ENCODE data around the gene NGF. TPM values are rescaled to one million over a fixed set of nuclear protein-coding genes. Genes with fewer than 3 reads are reported as not detected.

Gene NGF
- total RNA-seq, 4 donors from 2014 or later, result 4.5 TPM; not detected in 3

- no peak for DNase-seq
- H3K27ac ChIP-seq, result peak overlapping the region in 1 of 4 donors; percentile 3
- H3K4me1 ChIP-seq, result no peaks in the 10 kb centered on the region
- H3K9me3 ChIP-seq, result no peaks in the 10 kb centered on the region
- TF ChIP-seq POLR2AphosphoS5 (IDR thresholded peaks at IDR 0.05) (no peak), EP300 (IDR thresholded peaks at IDR 0.05; ENCODE audit: low read depth) (no peak), CTCF (IDR thresholded peaks at IDR 0.05) (no peak), POLR2A (IDR thresholded peaks at IDR 0.05) (no peak)
- WGBS, 2 donors (ENCODE audit: low coverage in 1 of 2), result 73 to 74% methylated on average over 5 of the region's 5 CpGs
- H3K4me3 ChIP-seq, result no peak overlapping the region
- H3K36me3 ChIP-seq, result no peaks in the 10 kb centered on the region
- no peaks in the 10 kb centered on the region for H3K27me3 ChIP-seq
- in situ Hi-C loops (cut with MboI; ENCODE audit: low pct_ligation_motif_present in 1 of 4, low pct_unique_long_range_greater_than_20kb in 1 of 4, low sequenced_read_pairs in 3 of 4), result no loop called here
- intact Hi-C loops (cut with DNase I; ENCODE audit: low total_unique reads), result no loop called here
Measured at GRCh38 chr1:115237507-115237906, 100.5 kb downstream of the NGF start.

- TF ChIP-seq CTCF (IDR thresholded peaks at IDR 0.05), result no peak
- TF ChIP-seq EP300 (IDR thresholded peaks at IDR 0.05; ENCODE audit: low read depth), result no peak
- no peak for TF ChIP-seq POLR2AphosphoS5 (IDR thresholded peaks at IDR 0.05)
- TF ChIP-seq POLR2A (IDR thresholded peaks at IDR 0.05), result no peak
- H3K36me3 ChIP-seq, result no peaks in the 10 kb centered on the region
- peak overlapping the region in 1 of 4 donors; percentile 3 for H3K27ac ChIP-seq
- H3K27me3 ChIP-seq, result no peaks in the 10 kb centered on the region
- no peaks in the 10 kb centered on the region for H3K9me3 ChIP-seq
- 70 to 83% methylated on average over 4 of the region's 4 CpGs for WGBS, 2 donors (ENCODE audit: low coverage in 1 of 2)
- in situ Hi-C loops (cut with MboI; ENCODE audit: low pct_ligation_motif_present in 1 of 4, low pct_unique_long_range_greater_than_20kb in 1 of 4, low sequenced_read_pairs in 3 of 4), result no loop called here
- no peak for DNase-seq
- no peaks in the 10 kb centered on the region for H3K4me1 ChIP-seq
- intact Hi-C loops (cut with DNase I; ENCODE audit: low total_unique reads), result no loop called here
- H3K4me3 ChIP-seq, result no peak overlapping the region
Measured at GRCh38 chr1:115237023-115237422, 101.0 kb downstream of the NGF start.

Other genes starting within 250 kb of the NGF start
- 10 to 100 TPM; 10.8 to 16.4 (median 11.7) TPM for gene TSPAN2, start 248.7 kb downstream of the NGF start, total RNA-seq

Measured in transverse colon (tissue), 4 donors.